ENCODE data around the gene RFFL. TPM values are rescaled to one million over a fixed set of nuclear protein-coding genes. Genes with fewer than 3 reads are reported as not detected.
A peak's percentile ranks its signal among the peaks of the same experiment; 100 is the strongest.
"Not testable (repeated sequence)": the region's sequence is repeated elsewhere in the genome, so short reads cannot be mapped to it uniquely, and the experiment has no call there.

Gene RFFL
- total RNA-seq, 1 donor from 2014 or later: 31.5 TPM

DNA sequence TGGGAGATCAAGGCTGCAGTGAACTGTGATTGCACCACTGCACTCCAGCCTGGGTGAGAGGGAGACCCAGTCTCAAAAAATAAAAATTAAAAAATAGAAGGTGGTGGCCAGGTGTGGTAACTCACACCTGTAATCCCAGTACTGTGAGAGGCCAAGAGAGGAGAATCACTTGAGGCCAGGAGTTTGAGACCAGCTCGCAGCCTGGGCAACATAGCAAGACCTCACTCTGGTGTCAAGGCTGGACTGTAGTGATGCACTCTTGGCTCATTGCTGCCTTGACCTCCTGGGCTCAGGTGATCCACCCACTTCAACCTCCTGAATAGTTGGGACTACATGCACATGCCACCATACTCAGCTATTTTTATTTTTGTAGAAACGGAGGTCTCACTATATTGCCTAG, 13.3 kb downstream of the RFFL start:
- H3K4me3 ChIP-seq (ENCODE audit: low read depth, low read length): no peak overlapping the region
- TF ChIP-seq, protein P1, sequence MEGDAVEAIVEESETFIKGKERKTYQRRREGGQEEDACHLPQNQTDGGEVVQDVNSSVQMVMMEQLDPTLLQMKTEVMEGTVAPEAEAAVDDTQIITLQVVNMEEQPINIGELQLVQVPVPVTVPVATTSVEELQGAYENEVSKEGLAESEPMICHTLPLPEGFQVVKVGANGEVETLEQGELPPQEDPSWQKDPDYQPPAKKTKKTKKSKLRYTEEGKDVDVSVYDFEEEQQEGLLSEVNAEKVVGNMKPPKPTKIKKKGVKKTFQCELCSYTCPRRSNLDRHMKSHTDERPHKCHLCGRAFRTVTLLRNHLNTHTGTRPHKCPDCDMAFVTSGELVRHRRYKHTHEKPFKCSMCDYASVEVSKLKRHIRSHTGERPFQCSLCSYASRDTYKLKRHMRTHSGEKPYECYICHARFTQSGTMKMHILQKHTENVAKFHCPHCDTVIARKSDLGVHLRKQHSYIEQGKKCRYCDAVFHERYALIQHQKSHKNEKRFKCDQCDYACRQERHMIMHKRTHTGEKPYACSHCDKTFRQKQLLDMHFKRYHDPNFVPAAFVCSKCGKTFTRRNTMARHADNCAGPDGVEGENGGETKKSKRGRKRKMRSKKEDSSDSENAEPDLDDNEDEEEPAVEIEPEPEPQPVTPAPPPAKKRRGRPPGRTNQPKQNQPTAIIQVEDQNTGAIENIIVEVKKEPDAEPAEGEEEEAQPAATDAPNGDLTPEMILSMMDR (conservative IDR thresholded peaks at IDR 0.05; ENCODE audit: low read depth, low read length): no peak
- no peak for DNase-seq (ENCODE audit: low read depth)

DNA sequence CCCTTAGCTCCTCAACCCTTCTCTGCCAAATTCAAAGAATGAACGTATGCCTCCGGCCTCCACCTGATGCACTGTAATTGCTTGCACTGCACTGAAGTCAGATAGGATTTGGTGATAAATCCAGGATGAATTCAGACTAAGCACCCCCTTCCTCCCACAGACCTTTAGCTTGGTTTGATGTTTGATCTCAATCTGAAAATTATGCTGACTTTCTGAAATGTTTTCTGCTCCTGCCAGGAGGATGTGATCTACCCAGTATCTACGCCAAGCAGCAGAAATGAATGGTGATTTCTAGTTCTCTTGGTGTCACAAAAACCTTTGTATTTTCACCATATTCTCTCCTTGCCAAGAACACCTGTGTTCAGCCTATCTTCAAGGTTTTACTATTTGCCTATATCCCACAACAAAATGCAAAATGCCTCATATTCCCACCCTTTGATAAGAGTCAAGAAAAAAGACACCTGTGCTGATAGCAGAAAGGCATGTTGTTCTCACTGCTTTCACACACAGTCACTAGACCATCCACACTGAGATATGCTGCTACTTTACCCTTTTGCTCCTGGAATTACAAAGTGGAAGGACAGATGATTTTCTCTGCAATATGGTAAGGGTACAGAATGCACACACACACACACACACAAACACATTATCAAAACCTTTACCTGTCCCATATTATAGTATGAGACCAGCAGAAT, 14.7 kb downstream of the RFFL start:
- TF ChIP-seq, protein P1 (conservative IDR thresholded peaks at IDR 0.05; ENCODE audit: low read depth, low read length): no peak
- DNase-seq (ENCODE audit: low read depth): no peak
- H3K4me3 ChIP-seq (ENCODE audit: low read depth, low read length): no peak overlapping the region

DNA sequence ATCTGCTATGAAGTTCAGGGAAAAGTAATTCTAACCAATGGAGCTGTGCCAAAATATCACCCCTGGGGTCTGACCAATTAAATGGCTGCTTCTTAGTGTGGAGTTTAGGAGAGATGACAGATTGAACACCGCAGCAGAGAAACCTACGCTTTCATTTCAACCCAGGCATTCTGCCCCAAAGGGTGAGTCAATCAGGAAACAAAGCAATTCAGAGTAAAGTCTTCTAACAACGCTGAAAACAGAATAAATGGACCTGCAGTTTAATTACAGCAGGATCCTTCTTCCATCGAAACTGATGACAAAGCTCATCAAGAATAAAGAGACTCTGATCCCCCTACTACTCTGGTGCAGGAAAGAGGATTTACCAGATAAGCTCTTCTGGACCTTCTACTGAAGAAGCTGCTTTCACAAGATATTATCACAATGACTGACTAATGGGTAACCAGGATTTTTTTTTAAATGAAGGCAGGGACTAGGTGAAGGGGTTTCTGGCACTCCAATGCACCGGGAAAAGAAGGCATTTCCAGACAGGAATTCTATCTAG, 16.7 kb downstream of the RFFL start:
- TF ChIP-seq, protein P1 (conservative IDR thresholded peaks at IDR 0.05; ENCODE audit: low read depth, low read length): no peak
- H3K4me3 ChIP-seq (ENCODE audit: low read depth, low read length): peak overlapping the region; percentile 2
- no peak for DNase-seq (ENCODE audit: low read depth)

DNA sequence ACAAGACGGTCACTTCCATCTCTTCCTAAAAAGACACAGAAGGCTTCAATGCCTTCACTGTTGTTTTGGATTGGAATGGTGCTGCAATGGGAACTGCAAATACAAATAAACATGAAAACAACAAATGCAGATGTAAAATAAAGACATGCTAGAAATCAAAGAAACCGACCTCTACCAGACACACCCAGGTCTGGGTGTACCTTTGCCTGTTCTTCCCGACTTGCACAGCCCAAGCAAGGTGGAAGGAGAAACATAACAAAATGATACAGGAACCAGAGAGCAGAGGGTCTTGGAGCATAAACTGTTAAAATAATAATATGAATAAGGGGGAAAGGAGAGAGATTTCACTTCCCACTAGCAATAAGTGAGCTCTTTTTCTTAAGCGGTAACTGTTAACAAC, 17.3 kb downstream of the RFFL start:
- TF ChIP-seq, protein P1 (conservative IDR thresholded peaks at IDR 0.05; ENCODE audit: low read depth, low read length): no peak
- no peak overlapping the region for H3K4me3 ChIP-seq (ENCODE audit: low read depth, low read length)
- DNase-seq (ENCODE audit: low read depth): no peak

DNA sequence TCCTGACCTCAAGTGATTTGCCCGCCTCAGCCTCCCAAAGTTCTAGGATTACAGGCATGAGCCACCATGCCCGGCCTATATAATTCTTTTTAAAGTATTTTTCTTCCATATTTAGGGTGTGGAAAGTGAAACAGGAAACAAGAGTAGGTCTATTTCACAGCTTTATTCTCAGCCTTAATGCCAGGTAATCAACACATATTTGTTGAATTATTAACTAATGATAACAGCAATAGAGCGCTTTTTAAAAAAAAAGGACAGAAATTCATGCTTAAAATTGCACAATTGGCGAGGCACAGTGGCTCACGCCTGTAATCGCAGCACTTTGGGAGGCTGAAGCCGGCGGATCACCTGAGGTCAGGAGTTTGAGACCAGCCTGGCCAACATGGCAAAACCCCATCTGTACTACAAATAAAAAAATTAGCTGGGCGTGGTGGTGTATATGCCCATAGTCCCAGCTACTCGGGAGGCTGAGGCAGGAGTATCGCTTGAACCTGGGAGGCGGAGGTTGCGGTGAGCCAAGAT, 18.0 kb downstream of the RFFL start:
- not testable (repeated sequence) for H3K4me3 ChIP-seq (ENCODE audit: low read depth, low read length); DNase-seq (ENCODE audit: low read depth)

DNA sequence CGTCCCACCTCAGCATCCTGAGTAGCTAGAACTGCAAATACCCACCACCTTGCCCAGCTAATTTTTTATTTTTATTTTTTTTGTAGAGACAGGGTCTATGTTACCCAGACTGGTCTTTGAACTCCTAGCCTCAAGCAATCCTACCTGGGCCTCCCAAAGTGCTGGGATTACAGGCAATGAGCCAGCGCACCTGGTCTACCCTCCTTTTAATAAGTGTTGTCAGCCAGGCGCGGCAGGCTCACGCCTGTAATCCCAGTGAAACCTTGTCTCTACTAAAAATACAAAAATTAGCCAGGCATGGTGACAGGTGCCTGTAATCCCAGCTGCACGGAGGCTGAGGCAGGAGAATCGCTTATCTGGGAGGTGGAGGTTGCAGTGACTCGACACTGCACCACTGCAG, 19.3 kb downstream of the RFFL start:
- no peak for DNase-seq (ENCODE audit: low read depth)
- TF ChIP-seq, protein P1 (conservative IDR thresholded peaks at IDR 0.05; ENCODE audit: low read depth, low read length): no peak
- H3K4me3 ChIP-seq (ENCODE audit: low read depth, low read length): no peak overlapping the region

DNA sequence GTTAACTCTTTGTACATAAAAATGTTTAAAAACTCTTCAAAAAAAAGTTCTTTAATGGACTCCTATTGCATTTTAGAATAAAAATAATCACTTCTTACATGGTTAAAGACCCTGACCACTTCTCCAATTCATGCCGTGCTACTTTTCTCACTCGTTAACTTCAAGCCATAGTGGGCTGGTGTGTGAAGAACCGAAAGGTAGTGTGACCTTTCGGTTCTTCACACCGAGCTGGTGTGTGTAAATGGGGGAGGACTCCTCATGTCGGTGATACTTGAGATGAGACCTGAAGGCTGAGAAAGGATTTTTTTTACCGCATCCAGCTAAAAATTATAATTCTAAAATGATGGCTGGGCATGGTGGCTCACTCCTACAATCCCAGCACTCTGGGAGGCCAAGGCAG, 22.1 kb downstream of the RFFL start:
- no peak overlapping the region for H3K4me3 ChIP-seq (ENCODE audit: low read depth, low read length)
- DNase-seq (ENCODE audit: low read depth): no peak
- TF ChIP-seq, protein P1 (conservative IDR thresholded peaks at IDR 0.05; ENCODE audit: low read depth, low read length): no peak

Data from epithelial cell of proximal tubule (primary cell).